Upper lobe of right lung (tissue), 1 donor: ENCODE measurements around the gene CABYR. TPM values are rescaled to one million over a fixed set of nuclear protein-coding genes. Genes with fewer than 3 reads are reported as not detected.

Experiments used
- ATAC-seq: fragments of 200-7000 bp; cut with Tn5 transposase; one replicate; pipeline ENCODE4 v1.9.1; 2020; ENCODE audit warnings: mild to moderate bottlenecking, moderate library complexity
- DNase-seq: peaks from one replicate; pipeline ENCODE4 v3.0.0-alpha.2; 2020
- H3K27ac ChIP-seq: fragments of 200-600 bp; one replicate; pipeline ENCODE4 v1.8.0; 2022
- H3K27me3 ChIP-seq: fragments of 200-600 bp; one replicate; pipeline ENCODE4 v1.8.0; 2022; ENCODE audit warnings: mild to moderate bottlenecking
- H3K36me3 ChIP-seq: fragments of 200-600 bp; one replicate; pipeline ENCODE4 v1.8.0; 2022
- H3K4me1 ChIP-seq: fragments of 200-600 bp; one replicate; pipeline ENCODE4 v1.8.0; 2022
- H3K4me3 ChIP-seq: fragments of 200-600 bp; one replicate; pipeline ENCODE4 v1.8.0; 2022; ENCODE audit warnings: mild to moderate bottlenecking
- H3K9me3 ChIP-seq: fragments of 200-600 bp; one replicate; pipeline ENCODE4 v1.8.0; 2022
- CTCF ChIP-seq: fragments of 200-600 bp; IDR thresholded peaks from one replicate; pipeline ENCODE4 v1.8.0; 2022; ENCODE audit warnings: antibody characterized with exemption
- intact Hi-C: fragments of 100-400 bp; cut with DNase I; formaldehyde crosslinking; loops from one replicate; pipeline ENCODE4 v1.11.0; 2022
- total RNA-seq: library from RNA; stranded (reverse); fragmentation: NEBNext Ultra II Directional; extraction: Animal tissue kit (Norgen Biotek cat#: 25700); gene quantifications from one replicate; pipeline ENCODE4 v1.2.1, GENCODE V29; 2021
- donor health status: DM: no; HTN: yes; CAD: no; lungs with severe emphysema.

Gene CABYR
- total RNA-seq, 1 donor from 2014 or later, result 1.1 TPM

- Histone ChIP-seq H3K27me3 (no peaks in the 10 kb centered on the region), H3K4me1 (peaks cover 4% of the 10 kb centered on the region), H3K4me3 (no peak overlapping the region), H3K36me3 (peaks cover 7% of the 10 kb centered on the region), H3K27ac (no peak overlapping the region), H3K9me3 (no peaks in the 10 kb centered on the region)
- no peak for ATAC-seq
- no peak for TF ChIP-seq CTCF
- no peak for DNase-seq
- intact Hi-C loops, result no loop called here
These were observed 17.2 kb upstream of the CABYR start for GRCh38 chr18:24121625-24122024.

- Histone ChIP-seq H3K36me3 (peaks cover 22% of the 10 kb centered on the region), H3K9me3 (no peaks in the 10 kb centered on the region), H3K27me3 (no peaks in the 10 kb centered on the region), H3K4me3 (no peak overlapping the region), H3K4me1 (peaks cover 9% of the 10 kb centered on the region), H3K27ac (no peak overlapping the region)
- intact Hi-C loops, result no loop called here
- ATAC-seq (peak; percentile 72), DNase-seq (no peak)
- no peak for TF ChIP-seq CTCF
These were observed 12.5 kb upstream of the CABYR start for GRCh38 chr18:24126155-24126961.

- Histone ChIP-seq H3K9me3 (no peaks in the 10 kb centered on the region), H3K27ac (no peak overlapping the region), H3K4me1 (peaks cover 9% of the 10 kb centered on the region), H3K36me3 (peaks cover 33% of the 10 kb centered on the region), H3K4me3 (no peak overlapping the region), H3K27me3 (no peaks in the 10 kb centered on the region)
- intact Hi-C loops, result no loop called here
- ATAC-seq (peak; percentile 41), DNase-seq (no peak)
- no peak for TF ChIP-seq CTCF
These were observed 11.1 kb upstream of the CABYR start for GRCh38 chr18:24127735-24128134.

GRCh38 chr18:24128700-24129099 lies 10.2 kb upstream of the CABYR start:
- Histone ChIP-seq H3K27ac (no peak overlapping the region), H3K36me3 (peaks cover 36% of the 10 kb centered on the region), H3K27me3 (no peaks in the 10 kb centered on the region), H3K9me3 (no peaks in the 10 kb centered on the region), H3K4me3 (no peak overlapping the region), H3K4me1 (peaks cover 9% of the 10 kb centered on the region)
- intact Hi-C loops, result no loop called here
- peak; percentile 48 for ATAC-seq
- no peak for TF ChIP-seq CTCF
- no peak for DNase-seq

GRCh38 chr18:24130494-24130893 lies 8.4 kb upstream of the CABYR start:
- peaks cover 9% of the 10 kb centered on the region for H3K4me1 ChIP-seq
- no peak overlapping the region for H3K4me3 ChIP-seq
- no peaks in the 10 kb centered on the region for H3K27me3 ChIP-seq
- ATAC-seq, result peak; percentile 52
- no peak for TF ChIP-seq CTCF
- H3K36me3 ChIP-seq, result peaks cover 29% of the 10 kb centered on the region
- no peaks in the 10 kb centered on the region for H3K9me3 ChIP-seq
- no peak for DNase-seq
- intact Hi-C loops, result no loop called here
- H3K27ac ChIP-seq, result no peak overlapping the region
